Heart left ventricle (tissue), 16 donors: ENCODE measurements around the gene NDUFB10. TPM values are rescaled to one million over a fixed set of nuclear protein-coding genes. Genes with fewer than 3 reads are reported as not detected.

ENCODE experiments used
- ATAC-seq, 4 donors: fragments of 200-7000 bp; cut with Tn5 transposase; one replicate each; pipeline ENCODE4 v1.9.1; 2020 to 2022; ENCODE audit warnings: moderate library complexity in 4 of 4, mild to moderate bottlenecking in 3 of 4, moderate number of reproducible peaks in 1 of 4
- DNase-seq, 5 donors: peaks; one replicate each; pipeline ENCODE4 v3.0.0-alpha.2; 2020
- H3K27ac ChIP-seq, 12 donors: fragments of 200-600 bp; sonication (generic) in 4 of 12; one replicate each; pipeline versions ENCODE4 v1.5.0 to v1.8.0; 2016 to 2022; ENCODE audit warnings: mild to moderate bottlenecking in 2 of 12
- H3K27me3 ChIP-seq, 9 donors: fragments of 200-600 bp; sonication (generic) in 2 of 9; one replicate each; pipeline versions ENCODE4 v1.5.1 to v1.8.0; 2016 to 2022; ENCODE audit warnings: mild to moderate bottlenecking in 3 of 9
- H3K36me3 ChIP-seq, 9 donors: fragments of 200-600 bp; sonication (generic) in 2 of 9; one replicate each; pipeline versions ENCODE4 v1.5.0 to v1.8.0; 2018 to 2022; ENCODE audit warnings: mild to moderate bottlenecking in 2 of 9
- H3K4me1 ChIP-seq, 12 donors: fragments of 200-600 bp; sonication (generic) in 4 of 12; one replicate each; pipeline versions ENCODE4 v1.5.0 to v1.8.0; 2016 to 2022; ENCODE audit warnings: mild to moderate bottlenecking in 3 of 12
- H3K4me3 ChIP-seq, 12 donors: fragments of 200-600 bp; sonication (generic) in 4 of 12; one replicate each; pipeline versions ENCODE4 v1.5.0 to v1.8.0; 2017 to 2022; ENCODE audit warnings: mild to moderate bottlenecking in 9 of 12, moderate library complexity in 4 of 12
- H3K9me3 ChIP-seq, 12 donors: fragments of 200-600 bp; sonication (generic) in 4 of 12; one replicate each; pipeline versions ENCODE4 v1.5.0 to v1.8.0; 2016 to 2022; ENCODE audit warnings: mild to moderate bottlenecking in 1 of 12
- POLR2A ChIP-seq, 2 donors: fragments of 450-650 bp; IDR thresholded peaks; one replicate each; pipeline ENCODE4 v1.6.1; 2017; ENCODE audit warnings: antibody characterized with exemption in 2 of 2, mild to moderate bottlenecking in 2 of 2, moderate library complexity in 2 of 2
- WGBS, 4 donors: extraction: QIAGEN DNeasy Blood & Tissue Kit in 2 of 4; methylation state at CpG; one replicate each; pipeline versions ENCODE4 v1.1.5 to v1.1.7; 2013 to 2018; 5-methylcytosine and 5-hydroxymethylcytosine counted together
- intact Hi-C, 10 donors: fragments of 100-400 bp; cut with DNase I; formaldehyde crosslinking; loops; one replicate each; pipeline versions ENCODE4 v1.11.1 to v1.14.2; 2022
- polyA plus RNA-seq, 2 donors: library from polyadenylated mRNA; stranded (reverse); fragments of 200-250 nt; gene quantifications; one replicate each; pipeline ENCODE4 v1.2.3, GENCODE V29; 2013
- total RNA-seq, 9 donors: library from RNA; depleted of rRNA in 2 of 9; stranded (reverse); fragments of >200 nt in 2 of 9; fragmentation: NEBNext Ultra II Directional in 3 of 9; extraction: Animal tissue kit (Norgen Biotek cat#: 25700) in 3 of 9; gene quantifications; one replicate each; pipeline versions ENCODE4 v1.1.0 to v1.2.4, GENCODE V29; 2016 to 2023
- TF ChIP-seq, protein P1 (sequence below), 12 donors: fragments of 200-600 bp; sonication (generic) in 4 of 12; IDR thresholded peaks; one replicate each; pipeline versions ENCODE4 v1.5.0 to v1.8.0; 2018 to 2022; ENCODE audit warnings: antibody characterized with exemption in 12 of 12, mild to moderate bottlenecking in 5 of 12
- donor health status: ischemic (EF 13 %, LVEDD 7.1; RV severe dilation, severe dysfunction).
- donor health status: healthy with polysubstance abuse.
- donor health status: DM: no; HTN: yes; CAD: no.
- donor health status: DM: no; HTN: no; CAD: no.
- donor health status: ischemic (EF 25% LVEDD 6.9; RV normal size, moderate dysfunction).
- donor health status: ischemic (EF 25% LVEDD 5.7; RV mildly dilated, moderate dysfunction).
- donor health status: healthy.
- donor health status: DM: yes; HTN: yes; CAD: no.
- donor health status: ischemic (EF 35%, LVEDD 5.7; RV mildly dilated, moderate dysfunction).
- donor health status: nonischemic (EF 11% LVEDD 7.7; RV severe dilation, severe dysfunction).
- donor health status: DM: yes; HTN: yes; CAD: no.
- donor health status: PGD.
- donor health status: ischemic (EF 29% LVEDD 5.4; RV normal size, mild dysfunction).
- donor health status: nonischemic (EF 23%, LVEDD 6.1; RV moderate dilation, normal function).

The NDUFB10 gene
- total and polyA plus RNA-seq, 11 donors: 316 to 1,618 (median 548) TPM

GRCh38 chr16:1973461-1974156 is 14.3 kb downstream of the NDUFB10 start:
- H3K27ac ChIP-seq: no peak overlapping the region
- TF ChIP-seq, protein P1, sequence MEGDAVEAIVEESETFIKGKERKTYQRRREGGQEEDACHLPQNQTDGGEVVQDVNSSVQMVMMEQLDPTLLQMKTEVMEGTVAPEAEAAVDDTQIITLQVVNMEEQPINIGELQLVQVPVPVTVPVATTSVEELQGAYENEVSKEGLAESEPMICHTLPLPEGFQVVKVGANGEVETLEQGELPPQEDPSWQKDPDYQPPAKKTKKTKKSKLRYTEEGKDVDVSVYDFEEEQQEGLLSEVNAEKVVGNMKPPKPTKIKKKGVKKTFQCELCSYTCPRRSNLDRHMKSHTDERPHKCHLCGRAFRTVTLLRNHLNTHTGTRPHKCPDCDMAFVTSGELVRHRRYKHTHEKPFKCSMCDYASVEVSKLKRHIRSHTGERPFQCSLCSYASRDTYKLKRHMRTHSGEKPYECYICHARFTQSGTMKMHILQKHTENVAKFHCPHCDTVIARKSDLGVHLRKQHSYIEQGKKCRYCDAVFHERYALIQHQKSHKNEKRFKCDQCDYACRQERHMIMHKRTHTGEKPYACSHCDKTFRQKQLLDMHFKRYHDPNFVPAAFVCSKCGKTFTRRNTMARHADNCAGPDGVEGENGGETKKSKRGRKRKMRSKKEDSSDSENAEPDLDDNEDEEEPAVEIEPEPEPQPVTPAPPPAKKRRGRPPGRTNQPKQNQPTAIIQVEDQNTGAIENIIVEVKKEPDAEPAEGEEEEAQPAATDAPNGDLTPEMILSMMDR (IDR thresholded peaks at IDR 0.05): no peak
- no peak for TF ChIP-seq POLR2A (IDR thresholded peaks at IDR 0.05)
- H3K4me3 ChIP-seq: no peak overlapping the region
- no peak for DNase-seq
- no peaks in the 10 kb centered on the region for H3K9me3 ChIP-seq
- peaks cover 0 to 29% (median 20%) of the 10 kb centered on the region in 12 donors for H3K4me1 ChIP-seq
- peaks cover 4 to 47% (median 41%) of the 10 kb centered on the region in 9 donors for H3K36me3 ChIP-seq
- ATAC-seq: no peak
- peaks cover 0 to 46% (median 6%) of the 10 kb centered on the region in 9 donors for H3K27me3 ChIP-seq
- intact Hi-C loops: no loop called here
- WGBS, 4 donors: 89 to 93% (median 90%) methylated on average over 14 to 16 of the region's 16 CpGs

GRCh38 chr16:1974157-1975070 is 15.1 kb downstream of the NDUFB10 start:
- WGBS, 4 donors: 93 to 95% (median 94%) methylated on average over 38 to 42 of the region's 42 CpGs

DNA sequence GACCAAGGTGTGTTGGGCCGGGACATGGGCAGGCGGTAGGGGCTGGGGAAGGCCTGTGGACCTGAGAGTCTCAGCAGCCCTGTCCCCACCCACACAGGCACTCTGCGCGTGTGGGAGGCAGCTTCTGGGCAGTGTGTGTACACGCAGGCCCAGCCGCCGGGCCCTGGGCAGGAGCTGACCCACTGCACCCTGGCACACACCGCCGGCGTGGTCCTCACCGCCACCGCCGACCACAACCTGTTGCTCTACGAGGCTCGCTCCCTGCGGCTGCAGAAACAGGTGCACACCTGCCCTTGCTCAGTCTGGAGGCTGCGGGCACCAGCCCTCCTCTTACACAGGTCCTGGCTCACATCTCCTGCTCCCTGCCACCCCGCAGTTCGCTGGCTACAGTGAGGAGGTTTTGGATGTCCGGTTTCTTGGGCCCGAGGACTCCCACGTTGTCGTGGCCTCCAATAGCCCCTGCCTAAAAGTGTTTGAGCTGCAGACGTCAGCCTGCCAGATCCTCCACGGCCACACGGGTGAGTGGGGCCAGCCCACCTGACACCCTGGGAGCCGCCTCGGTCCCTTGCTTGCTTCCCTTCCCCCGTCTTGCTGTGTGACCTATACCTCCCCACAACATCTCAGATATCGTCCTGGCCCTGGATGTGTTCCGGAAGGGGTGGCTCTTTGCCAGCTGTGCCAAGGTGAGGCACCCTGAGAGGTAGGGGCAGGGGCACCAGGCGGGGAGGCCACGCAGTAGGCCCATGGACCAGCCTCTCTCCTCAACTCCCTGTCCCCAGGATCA is 16.3 kb downstream of the NDUFB10 start:
- Histone ChIP-seq H3K36me3 (peaks cover 4 to 49% (median 41%) of the 10 kb centered on the region in 9 donors), H3K4me1 (peaks cover 0 to 46% (median 21%) of the 10 kb centered on the region in 12 donors), H3K9me3 (no peaks in the 10 kb centered on the region), H3K27me3 (peaks cover 0 to 67% (median 26%) of the 10 kb centered on the region in 9 donors), H3K27ac (no peak overlapping the region), H3K4me3 (no peak overlapping the region)
- 90 to 96% (median 94%) methylated on average over 26 to 33 of the region's 33 CpGs for WGBS, 4 donors
- ATAC-seq (no peak), DNase-seq (no peak)
- intact Hi-C loops: no loop called here
- TF ChIP-seq POLR2A (IDR thresholded peaks at IDR 0.05): no peak
- TF ChIP-seq, protein P1 (IDR thresholded peaks at IDR 0.05): no peak

More at GRCh38 chr16:1974157-1975070, 15.1 kb downstream of the NDUFB10 start:
- H3K36me3 ChIP-seq: peaks cover 4 to 49% (median 41%) of the 10 kb centered on the region in 9 donors
- no peak overlapping the region for H3K27ac ChIP-seq
- peaks cover 0 to 54% (median 14%) of the 10 kb centered on the region in 9 donors for H3K27me3 ChIP-seq
- ATAC-seq: no peak
- H3K4me3 ChIP-seq: no peak overlapping the region
- H3K4me1 ChIP-seq: peaks cover 0 to 35% (median 21%) of the 10 kb centered on the region in 12 donors
- no peaks in the 10 kb centered on the region for H3K9me3 ChIP-seq
- no peak for DNase-seq
- intact Hi-C loops: no loop called here
- TF ChIP-seq, protein P1 (IDR thresholded peaks at IDR 0.05): no peak
- no peak for TF ChIP-seq POLR2A (IDR thresholded peaks at IDR 0.05)
